Stimulated activated CD4-positive, alpha-beta T cell treated with anti-CD3 and anti-CD28 coated beads, Interleukin-12 subunit alpha, Interleukin-12 subunit beta, amount 100 ng/mL, for 24 hours (primary cell): ENCODE measurements around the gene NCL.
"Not testable (repeated sequence)": the region's sequence is repeated elsewhere in the genome, so short reads cannot be mapped to it uniquely, and the experiment has no call there.

Source experiments
- DNase-seq, 2 experiments: peaks; one replicate each; pipeline ENCODE4 v3.0.0-alpha.2; 2020; ENCODE audit warnings: low read depth in 2 of 2

The NCL gene

GRCh38 chr2:231467613-231468530 is 3.6 kb upstream of the NCL start:
- no peak for DNase-seq

GRCh38 chr2:231467016-231467545 is 2.8 kb upstream of the NCL start:
- DNase-seq: no peak

GRCh38 chr2:231464576-231465540 is 574 bp upstream of the NCL start:
- DNase-seq: peak; percentile 98 to 99

- DNase-seq: no peak
These were observed 1.4 kb downstream of the NCL start for GRCh38 chr2:231462729-231463465.

- DNase-seq: no peak
These were observed 2.7 kb downstream of the NCL start for GRCh38 chr2:231461516-231461971.

GRCh38 chr2:231460841-231461240 is 3.4 kb downstream of the NCL start:
- DNase-seq: not testable (repeated sequence)

GRCh38 chr2:231460073-231460835 is 4.0 kb downstream of the NCL start:
- DNase-seq: no peak

- no peak for DNase-seq
These were observed 5.9 kb downstream of the NCL start for GRCh38 chr2:231458368-231458767.

- no peak for DNase-seq
These were observed 7.2 kb downstream of the NCL start for GRCh38 chr2:231457101-231457500.

GRCh38 chr2:231456295-231457004 is 7.8 kb downstream of the NCL start:
- DNase-seq: no peak

GRCh38 chr2:231455890-231456289 is 8.4 kb downstream of the NCL start:
- no peak for DNase-seq

GRCh38 chr2:231455222-231455621 is 9.1 kb downstream of the NCL start:
- no peak for DNase-seq

- DNase-seq: no peak
These were observed 9.9 kb downstream of the NCL start for GRCh38 chr2:231454361-231454791.

- no peak for DNase-seq
These were observed 11.3 kb downstream of the NCL start for GRCh38 chr2:231452799-231453508.

- no peak for DNase-seq
These were observed 13.7 kb downstream of the NCL start for GRCh38 chr2:231450548-231450989.

- DNase-seq: no peak
These were observed 14.7 kb downstream of the NCL start for GRCh38 chr2:231449503-231450054.

- no peak for DNase-seq
These were observed 27.3 kb downstream of the NCL start for GRCh38 chr2:231436957-231437356.

GRCh38 chr2:231433990-231434389 is 30.3 kb downstream of the NCL start:
- DNase-seq: no peak

- DNase-seq: no peak
These were observed 32.7 kb downstream of the NCL start for GRCh38 chr2:231431606-231432005.
